ENCODE measurements around the gene TXNRD2.

Gene TXNRD2

DNA sequence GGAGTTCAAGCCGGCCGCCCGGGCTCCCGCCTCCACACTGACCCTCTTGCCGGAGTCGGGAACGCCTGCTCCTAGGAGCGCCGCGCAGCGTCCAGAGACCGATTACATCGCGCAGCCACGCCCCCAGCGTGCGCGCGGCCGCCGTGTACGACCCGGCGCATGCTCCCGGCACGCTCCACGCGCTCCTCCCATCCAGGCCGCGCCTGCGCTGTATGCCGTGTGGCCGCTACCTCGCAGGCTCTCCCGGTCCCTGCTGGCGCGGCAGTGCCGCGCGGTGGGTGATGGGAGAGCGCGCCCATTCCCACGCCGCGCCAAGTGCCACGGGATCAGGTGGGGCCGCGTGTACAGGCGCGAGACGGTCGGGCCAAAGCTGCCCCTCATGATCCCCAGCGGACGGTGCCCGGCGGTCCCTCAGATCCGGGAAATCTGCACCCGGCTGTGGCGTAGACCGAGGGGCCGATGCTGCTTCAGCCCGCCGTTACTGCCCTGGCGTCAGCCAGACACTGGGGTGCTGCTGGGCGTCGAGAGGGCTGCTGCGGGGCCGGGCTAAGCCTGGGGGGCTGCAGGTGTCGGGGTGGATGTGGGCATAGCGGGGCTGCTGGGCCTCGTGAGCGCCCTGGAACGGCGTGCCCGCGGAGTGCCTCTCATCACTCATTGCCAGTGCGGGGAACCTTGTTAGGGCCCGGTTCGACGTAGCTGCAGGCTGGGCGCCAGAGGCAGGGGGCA is 86.7 kb downstream of the TXNRD2 start, which contains the start of the genes GNB1L and RTL10:
TSS of gene GNB1L (minus strand) at position 97 of the 726 bp plus-strand sequence. CDS start 33,519 bp downstream, outside the sequence.
TSS of gene RTL10 (minus strand) at position 97 of the 726 bp plus-strand sequence. CDS start 2,613 bp downstream, outside the sequence.
- no peak for FAIRE-seq

DNA sequence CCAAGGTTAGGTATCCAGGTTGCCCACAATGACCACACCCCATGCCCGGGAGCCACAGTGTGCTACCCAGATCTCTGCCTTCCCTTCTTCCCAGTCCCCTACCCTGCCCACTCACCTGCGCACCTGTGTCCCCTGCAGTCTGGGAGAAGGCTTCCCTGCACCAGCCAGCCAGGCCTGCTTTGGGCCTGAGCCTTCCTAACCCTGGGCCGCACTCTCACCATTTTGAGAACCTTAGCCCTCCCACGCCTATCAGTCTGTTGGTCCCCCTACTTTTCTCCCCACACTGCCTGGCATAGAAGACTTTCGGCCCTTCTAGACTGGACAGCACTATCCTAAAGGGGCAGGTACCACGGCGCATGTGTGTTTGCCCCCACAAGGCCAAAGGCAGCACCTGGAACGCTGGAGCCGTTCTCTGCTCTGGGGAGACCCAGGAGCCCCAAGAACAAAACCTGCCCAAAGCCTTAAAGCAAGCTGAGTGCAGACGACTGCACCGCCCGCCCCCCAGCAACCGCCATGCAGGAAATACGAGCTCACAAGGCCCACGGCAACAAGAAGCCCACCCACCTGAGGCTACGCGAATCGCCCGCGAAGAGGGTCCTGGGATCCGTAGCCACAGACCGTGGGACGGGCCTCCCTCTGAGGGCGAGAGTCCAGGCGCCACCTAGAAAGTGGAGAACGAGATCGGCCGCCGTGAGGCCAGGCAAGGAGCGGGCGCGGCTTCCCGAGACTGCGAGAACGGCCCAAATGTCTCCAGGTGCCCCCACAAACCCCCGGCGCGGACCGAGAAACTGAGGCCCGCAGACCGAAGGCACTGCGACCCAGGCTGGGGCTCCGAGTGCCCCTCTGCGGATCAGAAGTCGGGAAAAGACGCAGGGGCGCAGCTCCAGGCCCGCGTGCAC is 87.5 kb downstream of the TXNRD2 start:
- FAIRE-seq, result no peak

DNA sequence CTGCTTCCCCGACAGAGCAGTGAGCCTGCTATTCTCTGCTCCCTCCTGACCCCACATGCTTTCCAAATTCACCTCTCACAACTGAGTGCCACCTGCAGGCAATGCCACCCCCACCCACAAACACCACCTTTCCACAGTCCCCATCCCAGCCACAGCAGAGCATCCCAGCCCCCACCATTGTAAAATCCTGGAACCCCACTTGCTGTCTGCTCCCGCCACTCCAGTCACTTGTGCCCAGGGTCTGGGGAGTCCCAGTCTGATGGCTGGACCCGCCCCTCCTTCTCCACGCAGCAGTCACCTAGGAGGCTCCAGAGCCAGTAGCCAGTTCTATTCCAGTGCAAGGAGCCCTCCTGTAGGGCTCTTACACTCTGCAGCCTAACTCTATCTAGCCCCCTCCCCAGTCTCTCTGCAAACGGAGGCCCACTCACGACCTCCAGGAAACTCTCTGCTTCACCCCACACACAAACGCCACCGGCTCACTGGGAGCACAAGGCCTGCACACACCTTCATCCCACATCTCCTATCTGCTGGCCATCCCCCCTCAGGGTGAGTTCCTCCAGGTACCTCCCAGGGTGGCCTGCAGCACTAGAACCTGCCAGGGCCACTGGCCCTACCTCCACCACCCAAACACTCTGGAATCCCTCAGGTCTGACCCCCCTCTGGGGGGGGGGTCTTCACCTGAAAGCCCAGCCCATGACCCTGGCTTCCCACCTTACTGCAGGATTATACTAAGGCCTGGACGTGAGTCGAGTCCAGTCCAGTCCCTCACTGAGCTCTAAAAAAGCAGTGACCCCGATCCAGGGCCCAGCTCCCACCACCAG is 88.3 kb downstream of the TXNRD2 start:
- FAIRE-seq, result no peak

DNA sequence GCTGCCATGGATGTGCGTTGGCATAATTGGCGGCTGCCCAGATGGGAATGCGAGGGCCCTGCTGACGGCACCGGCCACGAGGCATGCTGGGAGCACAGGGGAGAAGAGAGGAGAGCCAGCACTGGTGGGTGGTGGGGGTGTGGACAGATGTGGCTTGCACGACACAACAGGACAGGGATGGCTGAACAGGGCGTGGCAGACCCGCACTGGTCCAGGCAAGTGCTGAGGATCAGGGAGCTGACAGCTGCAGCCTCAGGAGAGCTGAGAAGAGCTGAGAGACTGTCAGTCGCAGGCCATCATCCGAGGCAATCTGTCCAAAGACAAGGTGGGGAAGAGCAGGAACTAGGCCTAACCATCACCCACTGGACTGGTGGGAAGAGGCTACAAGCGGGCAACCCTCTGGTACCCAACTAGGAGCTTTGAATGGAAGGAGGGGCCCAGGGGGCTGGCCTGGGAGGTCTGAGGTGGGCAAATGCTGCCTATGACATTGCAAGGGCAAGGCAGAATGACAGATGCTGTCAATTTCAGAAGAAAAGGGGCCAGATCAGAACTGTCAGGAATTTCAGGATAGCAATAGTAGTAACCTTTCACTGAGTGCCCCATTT is 89.3 kb downstream of the TXNRD2 start:
- no peak for FAIRE-seq

DNA sequence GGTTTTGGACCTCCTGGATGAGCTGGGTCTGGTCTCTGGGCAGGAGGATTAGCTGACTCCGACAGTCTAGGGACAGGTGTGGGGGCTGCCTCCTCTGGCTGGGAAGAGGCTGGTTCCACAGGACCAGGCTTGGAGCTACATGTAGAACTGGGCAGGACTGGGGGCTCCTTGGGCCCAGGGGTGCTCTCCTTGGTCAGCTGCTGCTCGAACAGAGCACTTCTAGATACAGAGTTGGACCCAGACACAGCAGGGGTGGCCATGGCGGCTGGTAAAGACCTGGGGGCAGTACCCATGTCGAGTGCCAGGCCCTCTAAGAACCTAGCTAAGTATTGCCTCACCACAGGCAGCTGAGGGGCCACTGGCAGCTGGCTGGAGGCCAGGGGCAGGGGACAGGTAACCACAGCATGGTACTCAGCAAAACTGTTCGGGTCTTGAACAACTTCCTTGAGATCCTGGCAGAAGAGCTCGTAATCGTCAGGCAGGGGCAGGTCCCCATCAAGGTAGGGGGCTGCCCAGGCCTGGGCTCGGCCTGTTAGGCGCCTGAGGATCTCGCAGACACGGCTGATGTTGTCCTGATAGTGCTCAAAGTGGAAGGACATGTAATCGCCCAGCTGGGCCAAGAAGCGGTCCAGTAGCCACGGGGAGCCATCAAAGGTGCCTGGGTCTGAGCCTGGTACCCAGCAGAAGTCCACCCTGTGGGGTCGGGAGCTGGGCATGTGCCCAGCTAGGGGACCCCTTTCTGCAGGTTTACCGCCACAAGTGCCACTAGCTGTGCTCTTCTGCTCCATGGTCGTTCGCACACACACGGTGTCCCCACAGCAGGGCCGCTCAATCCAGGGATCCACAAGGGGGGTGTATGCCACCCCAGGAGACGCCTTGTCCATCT is 90.1 kb downstream of the TXNRD2 start:
- no peak for FAIRE-seq

DNA sequence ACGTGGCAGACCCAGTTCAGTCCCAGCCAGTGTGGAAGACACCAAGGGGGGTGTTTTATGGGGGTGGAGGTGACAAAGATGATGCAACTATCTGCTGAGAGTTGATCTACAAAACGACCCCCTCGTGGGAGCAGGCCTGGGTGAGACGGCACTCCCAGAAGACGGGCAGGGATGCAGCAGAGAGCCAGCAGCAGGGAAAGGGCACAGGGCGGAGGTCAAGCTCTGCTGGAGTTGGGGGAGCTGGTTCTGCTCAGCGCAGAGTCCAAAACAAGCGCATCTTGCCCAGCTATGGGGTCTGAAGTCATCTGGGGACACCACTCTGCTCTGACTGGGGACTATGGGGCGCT is 90.9 kb downstream of the TXNRD2 start:
- no peak for FAIRE-seq

DNA sequence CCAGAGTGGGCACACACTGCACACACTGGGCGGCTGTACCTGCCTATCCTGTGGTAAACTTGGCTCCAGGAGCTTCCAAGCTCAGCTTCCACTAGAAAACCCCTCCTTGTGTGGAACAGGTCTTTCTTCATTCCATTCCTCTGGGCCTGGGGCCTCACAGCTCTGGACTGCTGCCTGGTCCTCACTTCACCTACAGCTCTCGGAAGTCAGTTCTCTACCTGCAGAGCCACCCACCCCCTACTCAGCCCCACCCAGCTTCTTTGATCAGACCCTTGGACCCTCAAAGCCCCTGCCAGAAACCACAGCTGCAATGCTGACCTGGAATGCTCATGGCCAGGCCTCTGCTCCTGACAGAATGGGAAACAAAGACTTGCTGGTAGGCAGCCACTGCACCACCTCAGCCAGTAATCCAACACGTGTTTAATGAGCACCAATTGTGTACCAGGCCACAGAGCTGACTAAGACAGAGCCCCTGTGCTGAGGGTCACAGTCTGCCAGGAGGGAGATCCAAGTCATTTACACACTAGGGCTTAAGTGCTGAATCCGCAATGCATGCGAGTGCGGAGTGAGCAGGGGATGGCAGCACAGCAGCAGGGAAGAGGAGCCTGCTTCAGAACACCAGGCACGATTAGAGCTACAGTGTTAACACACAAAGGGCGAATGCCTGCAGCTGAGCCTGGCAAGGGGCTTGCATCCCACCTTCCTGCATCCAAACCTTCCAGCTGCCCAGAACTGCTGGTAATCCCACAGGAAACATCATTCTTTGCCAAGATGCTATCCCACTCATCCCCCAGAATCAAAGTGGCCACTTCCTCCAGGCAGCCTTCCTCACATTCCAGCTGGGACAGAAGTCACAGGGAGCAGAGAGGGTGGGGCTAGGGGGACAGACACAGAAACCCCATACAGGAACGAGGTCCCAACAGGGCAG is 91.5 kb downstream of the TXNRD2 start:
- no peak for FAIRE-seq

DNA sequence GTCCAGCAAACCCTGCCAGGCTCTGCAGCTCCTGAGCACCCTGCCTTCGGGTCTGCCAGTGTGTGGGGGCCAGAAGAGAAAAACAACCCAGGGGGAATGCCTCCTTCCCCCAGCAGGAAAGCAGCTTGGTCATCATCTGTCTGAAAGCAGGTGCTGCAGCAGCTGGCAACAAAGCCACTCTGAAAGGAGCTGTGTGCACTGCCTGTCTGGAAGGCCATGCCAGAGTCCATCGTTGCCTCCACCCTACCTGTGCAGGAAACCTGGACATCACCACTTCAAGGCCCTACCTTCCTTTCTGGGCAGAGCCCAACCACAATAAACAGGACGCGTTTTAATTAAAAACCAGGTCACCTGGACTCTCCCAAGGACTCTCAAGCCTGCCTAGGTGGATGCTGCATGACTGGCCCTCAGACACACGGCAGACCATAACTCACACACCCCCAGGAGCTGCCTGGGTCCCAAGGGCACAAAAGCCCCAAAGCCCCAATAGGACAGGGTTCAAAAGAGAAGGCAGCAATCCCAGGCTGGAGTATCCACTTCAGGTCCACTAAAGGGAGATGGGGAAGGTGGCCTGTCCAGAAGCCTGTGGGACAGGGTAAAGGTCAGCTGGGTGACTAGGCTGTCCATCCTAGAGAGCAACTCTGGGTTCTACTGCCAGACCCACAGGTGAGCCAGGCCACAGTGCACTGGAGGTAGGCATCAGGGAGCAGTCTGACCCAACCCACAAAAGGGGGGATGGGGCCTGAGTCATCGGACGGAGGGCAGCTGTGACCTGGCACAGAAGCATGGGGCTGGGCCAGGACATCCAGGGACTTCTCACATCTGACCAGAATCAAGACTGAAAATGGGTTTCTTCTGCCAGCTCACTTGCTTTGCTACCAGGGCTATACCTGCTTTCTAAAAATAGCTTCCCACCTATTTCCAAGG is 93.1 kb downstream of the TXNRD2 start:
- no peak for FAIRE-seq

DNA sequence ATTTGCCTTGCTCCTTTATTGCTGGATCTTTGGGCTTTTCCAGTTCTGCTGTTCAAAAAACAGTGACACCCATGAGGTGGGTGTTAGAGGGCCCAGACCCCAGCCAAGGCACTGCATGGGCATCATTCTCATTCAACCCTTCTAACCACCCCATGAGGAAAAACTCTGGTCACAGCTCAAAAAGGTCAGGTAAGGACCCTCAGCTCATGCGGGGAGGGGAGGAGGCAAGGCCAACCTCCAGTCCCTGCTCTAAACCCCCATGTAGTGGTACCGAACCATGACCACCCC is 94.3 kb downstream of the TXNRD2 start:
- FAIRE-seq, result no peak

DNA sequence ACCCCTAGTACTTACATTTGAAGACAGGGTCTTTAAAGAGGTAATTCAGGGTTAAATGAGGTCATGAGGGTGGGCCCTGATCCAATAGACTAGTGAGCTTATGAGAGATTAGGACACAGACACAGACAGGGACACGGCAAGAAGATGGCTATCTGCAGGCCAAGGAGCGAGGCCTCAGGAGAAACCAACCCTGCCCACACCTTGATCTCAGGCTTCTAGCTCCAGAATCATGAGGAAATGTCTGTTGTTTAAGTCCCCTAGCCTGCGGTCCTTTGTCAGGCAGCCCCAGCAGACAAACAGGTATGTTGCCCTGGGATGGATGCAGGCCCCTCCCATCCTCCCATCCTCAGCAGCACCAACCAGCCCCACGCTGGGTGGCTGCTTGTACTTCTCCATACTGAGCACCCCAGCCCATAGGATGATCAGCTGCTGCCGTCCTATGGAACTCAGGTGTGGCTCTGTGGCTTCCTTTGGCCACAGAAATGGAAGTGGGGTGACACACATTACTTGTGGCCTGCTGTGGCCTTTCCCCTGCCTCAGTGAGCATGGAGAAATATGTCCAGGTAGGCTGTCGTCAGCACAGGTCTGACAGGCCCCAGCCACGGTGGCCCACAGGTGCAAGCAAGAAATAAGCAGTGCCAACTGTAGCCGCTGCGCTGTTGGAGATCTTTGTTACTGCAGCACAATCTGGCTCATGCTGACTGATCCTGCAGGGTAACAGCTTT is 94.8 kb downstream of the TXNRD2 start:
- FAIRE-seq, result no peak

DNA sequence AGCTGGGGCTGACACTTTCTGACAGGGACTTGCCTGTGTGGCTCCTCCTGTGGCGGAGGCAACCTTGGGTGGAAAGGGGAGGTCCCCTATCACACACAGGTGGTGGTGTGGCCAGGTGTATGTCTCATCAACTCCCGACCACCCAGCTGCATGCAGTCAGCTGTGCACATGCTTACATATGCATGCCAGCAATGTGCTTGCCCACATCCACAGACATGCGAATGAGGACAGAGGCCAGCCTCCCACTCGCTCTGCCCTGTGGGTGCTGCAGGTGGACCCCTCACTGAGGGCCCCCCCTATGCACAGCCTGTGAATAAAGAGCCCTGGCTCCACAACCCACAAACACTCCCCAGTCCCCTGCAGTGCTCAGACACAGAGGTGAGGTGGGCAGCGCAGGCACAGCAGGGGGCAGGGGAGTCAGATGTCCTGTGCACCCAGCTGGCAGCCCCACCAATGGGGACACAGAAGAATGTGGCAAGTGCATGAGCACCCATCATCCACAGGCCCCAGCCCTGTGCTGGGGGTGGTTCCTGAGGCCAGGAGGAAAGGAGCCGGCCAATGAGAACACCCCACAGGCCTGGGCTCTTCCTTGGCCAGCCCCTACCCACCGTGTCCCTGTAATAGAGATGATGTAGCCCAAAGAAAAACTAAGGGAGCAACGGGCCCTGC is 96.4 kb downstream of the TXNRD2 start:
- FAIRE-seq, result no peak

DNA sequence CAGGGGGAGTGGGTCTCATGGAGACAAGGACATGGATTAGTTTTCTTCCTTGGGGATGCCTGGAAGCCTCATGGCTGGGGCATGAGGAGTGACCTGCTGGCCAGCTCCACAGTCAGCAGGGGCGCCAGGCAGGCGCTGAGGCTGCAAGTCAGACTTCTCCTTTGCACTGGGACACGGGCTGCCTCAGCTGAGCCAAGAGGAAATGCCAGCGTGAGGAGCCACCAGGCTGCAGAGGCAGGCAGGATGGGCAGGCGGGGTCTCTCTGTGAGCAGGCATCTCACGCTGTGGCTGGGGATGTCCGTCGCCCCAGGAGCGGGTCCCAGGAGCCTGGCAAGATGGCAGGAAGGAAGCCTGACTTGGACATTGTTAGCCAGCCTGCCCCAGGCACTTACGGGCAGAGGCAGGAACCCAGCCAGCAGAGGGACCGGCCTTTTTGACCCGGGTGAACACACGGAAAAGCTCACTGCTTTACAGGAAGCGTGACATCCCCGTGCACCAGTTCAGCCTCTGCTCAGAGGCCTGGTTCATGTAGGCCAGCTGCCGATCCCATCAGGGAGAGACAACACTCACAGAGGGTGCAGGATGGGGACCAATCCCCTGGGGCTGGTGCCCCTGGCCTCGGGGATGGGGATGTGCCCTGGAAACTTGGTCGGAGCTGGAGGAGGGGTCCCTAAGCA is 97.1 kb downstream of the TXNRD2 start:
- no peak for FAIRE-seq

DNA sequence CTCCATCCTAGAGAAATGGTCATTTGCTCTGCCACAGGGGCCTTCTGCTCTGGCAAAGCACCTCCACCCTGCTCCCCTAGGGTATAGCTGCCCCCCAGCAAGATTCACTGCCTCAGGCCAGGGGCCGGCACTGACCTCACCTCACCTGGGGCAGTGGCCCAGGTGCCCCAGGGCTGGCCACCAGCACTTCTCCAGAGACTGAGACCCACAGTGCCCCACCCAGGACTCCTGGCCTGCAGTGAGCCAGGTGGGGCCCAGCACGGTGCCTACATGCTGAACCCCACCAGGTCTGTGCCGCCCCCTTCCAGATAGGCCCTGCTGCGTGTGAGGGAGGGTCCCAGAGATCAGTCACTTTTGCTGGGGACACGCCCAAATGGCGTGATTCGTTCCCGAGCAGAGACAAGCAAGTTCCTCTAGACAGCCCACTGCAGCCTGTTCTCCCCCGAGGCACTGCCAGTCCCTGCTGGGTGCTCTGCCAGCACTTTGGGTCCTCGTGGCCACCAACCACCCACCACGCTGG is 97.7 kb downstream of the TXNRD2 start:
- FAIRE-seq, result no peak

DNA sequence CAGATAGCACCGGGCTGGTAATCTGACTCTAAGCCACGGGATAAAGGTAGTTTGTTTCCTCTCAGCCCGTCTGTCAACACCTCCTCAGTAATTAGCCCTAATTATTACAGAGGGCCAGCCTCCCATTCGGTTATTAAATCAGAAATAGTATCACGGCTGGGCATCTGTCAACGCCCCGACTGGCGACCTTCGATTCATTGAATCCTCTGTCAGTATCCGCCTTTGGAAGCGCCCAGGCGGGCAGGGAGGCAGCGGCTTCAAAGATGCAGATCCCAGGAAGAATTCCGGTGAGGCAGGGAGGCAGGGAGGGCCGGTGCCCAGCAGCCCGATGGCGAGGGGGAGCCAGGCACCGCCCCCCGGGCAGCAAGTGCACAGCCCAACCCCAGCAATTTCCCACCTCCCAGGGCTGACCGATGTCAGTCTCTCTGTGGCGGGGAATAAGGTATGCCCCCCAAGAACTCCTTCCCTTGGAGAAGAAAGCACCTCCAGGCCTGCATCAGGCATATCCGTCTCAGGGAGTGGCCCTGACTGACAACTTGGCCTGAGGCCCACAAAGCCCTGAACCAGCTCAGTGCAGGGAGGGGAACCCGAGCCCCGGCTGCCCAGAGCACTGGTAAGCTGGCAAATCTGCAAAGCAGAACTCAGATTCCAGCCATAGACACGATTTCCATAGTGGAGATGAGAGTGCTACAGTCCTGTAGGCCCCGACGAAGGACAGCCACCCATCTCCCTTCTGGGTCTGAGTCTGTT is 98.3 kb downstream of the TXNRD2 start:
- FAIRE-seq, result no peak

DNA sequence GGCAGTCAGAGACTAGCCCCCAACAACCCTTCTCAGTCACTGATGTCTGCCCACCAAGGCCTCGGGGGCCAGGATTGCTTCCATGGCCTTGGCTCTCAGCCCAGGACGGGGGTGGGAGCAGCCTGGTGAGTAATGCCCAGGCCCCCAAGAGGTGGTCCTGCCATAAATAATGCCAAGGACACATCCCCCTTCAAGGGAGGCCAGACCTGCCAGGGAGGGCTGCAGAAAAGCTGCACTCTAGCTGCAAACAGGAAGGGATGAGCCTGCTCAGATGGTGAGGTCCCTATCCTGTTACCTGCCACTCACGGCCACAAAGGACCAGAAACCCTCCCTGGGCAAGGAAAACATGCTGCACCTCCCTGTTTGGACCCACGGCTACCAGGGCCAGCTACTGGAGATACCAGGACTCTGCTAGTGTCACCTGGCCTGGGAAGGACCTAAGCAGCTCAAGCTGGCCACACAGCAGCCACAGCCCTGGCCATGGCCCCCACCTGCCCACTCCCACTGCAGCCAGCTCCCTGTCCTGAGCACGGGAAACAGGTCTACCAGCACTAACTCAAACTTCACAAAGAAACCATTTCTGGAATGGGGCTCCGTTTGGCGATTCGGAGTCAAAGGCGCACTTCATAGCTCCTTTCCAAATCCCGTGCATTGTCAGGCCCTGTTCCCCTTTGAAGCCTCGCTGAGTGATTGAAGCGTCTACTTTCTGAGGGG is 99.1 kb downstream of the TXNRD2 start:
- FAIRE-seq, result no peak

Data from islet of Langerhans (tissue), 1 donor.